Activated naive CD8-positive, alpha-beta T cell (primary cell): ENCODE results near the gene CIP2A.

ENCODE experiments used
- H3K27ac Mint-ChIP-seq: one replicate; pipeline ENCODE4 v1.8.0; 2021; ENCODE audit warnings: mixed read lengths
- H3K27me3 Mint-ChIP-seq: one replicate; pipeline ENCODE4 v1.8.0; 2021; ENCODE audit warnings: mixed read lengths
- H3K36me3 Mint-ChIP-seq: one replicate; pipeline ENCODE4 v1.8.0; 2021; ENCODE audit warnings: mixed read lengths
- H3K4me1 Mint-ChIP-seq: one replicate; pipeline ENCODE4 v1.8.0; 2021; ENCODE audit warnings: low read depth, mixed read lengths
- H3K4me3 Mint-ChIP-seq: one replicate; pipeline ENCODE4 v1.8.0; 2021; ENCODE audit warnings: mild to moderate bottlenecking, mixed read lengths
- H3K9me3 Mint-ChIP-seq: one replicate; pipeline ENCODE4 v1.8.0; 2021; ENCODE audit warnings: low read depth, mixed read lengths

Gene CIP2A

DNA sequence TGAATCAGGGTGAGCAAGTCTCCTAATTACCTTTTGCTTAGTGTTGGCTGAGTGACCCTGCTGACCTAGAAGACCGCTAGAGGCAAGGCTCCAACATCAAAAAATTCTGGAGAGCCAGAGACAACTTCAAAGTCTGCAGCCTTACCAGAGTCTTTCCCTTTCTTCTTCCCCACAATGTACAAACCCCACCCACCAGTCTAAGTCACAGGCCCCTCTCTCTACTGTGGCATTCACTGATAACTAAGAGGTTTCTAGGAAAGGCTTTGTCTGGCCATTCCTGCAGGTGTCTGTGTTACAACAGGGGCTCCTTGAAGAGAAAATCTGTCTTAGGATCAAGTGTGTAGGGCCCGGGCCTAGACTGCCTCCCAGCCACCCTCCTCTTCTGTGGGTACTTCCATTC is 79.4 kb downstream of the CIP2A start:
- no peak overlapping the region for H3K27ac Mint-ChIP-seq
- no peak overlapping the region for H3K4me3 Mint-ChIP-seq
- no peaks in the 10 kb centered on the region for H3K36me3 Mint-ChIP-seq
- no peaks in the 10 kb centered on the region for H3K4me1 Mint-ChIP-seq
- no peaks in the 10 kb centered on the region for H3K27me3 Mint-ChIP-seq
- H3K9me3 Mint-ChIP-seq = no peaks in the 10 kb centered on the region

GRCh38 chr3:108509263-108509662 is 80.0 kb downstream of the CIP2A start:
- Mint-ChIP-seq H3K4me1 (no peaks in the 10 kb centered on the region), H3K4me3 (no peak overlapping the region), H3K36me3 (no peaks in the 10 kb centered on the region), H3K27me3 (no peaks in the 10 kb centered on the region), H3K9me3 (no peaks in the 10 kb centered on the region), H3K27ac (no peak overlapping the region)

GRCh38 chr3:108507902-108508301 is 81.3 kb downstream of the CIP2A start:
- Mint-ChIP-seq H3K4me1 (no peaks in the 10 kb centered on the region), H3K9me3 (peaks cover 3% of the 10 kb centered on the region), H3K27ac (no peak overlapping the region), H3K4me3 (no peak overlapping the region), H3K27me3 (no peaks in the 10 kb centered on the region), H3K36me3 (peaks cover 3% of the 10 kb centered on the region)

GRCh38 chr3:108505811-108506210 is 83.4 kb downstream of the CIP2A start:
- Mint-ChIP-seq H3K9me3 (peaks cover 3% of the 10 kb centered on the region), H3K4me3 (no peak overlapping the region), H3K4me1 (no peaks in the 10 kb centered on the region), H3K27ac (no peak overlapping the region), H3K36me3 (peaks cover 3% of the 10 kb centered on the region), H3K27me3 (no peaks in the 10 kb centered on the region)

GRCh38 chr3:108503722-108504121 is 85.5 kb downstream of the CIP2A start:
- Mint-ChIP-seq H3K36me3 (peaks cover 3% of the 10 kb centered on the region), H3K9me3 (peaks cover 3% of the 10 kb centered on the region), H3K4me3 (no peak overlapping the region), H3K4me1 (no peaks in the 10 kb centered on the region), H3K27me3 (no peaks in the 10 kb centered on the region), H3K27ac (no peak overlapping the region)

- Mint-ChIP-seq H3K9me3 (peaks cover 3% of the 10 kb centered on the region), H3K27ac (no peak overlapping the region), H3K27me3 (no peaks in the 10 kb centered on the region), H3K36me3 (peaks cover 3% of the 10 kb centered on the region), H3K4me1 (no peaks in the 10 kb centered on the region), H3K4me3 (no peak overlapping the region)
Measured at GRCh38 chr3:108501535-108501934, 87.7 kb downstream of the CIP2A start.

DNA sequence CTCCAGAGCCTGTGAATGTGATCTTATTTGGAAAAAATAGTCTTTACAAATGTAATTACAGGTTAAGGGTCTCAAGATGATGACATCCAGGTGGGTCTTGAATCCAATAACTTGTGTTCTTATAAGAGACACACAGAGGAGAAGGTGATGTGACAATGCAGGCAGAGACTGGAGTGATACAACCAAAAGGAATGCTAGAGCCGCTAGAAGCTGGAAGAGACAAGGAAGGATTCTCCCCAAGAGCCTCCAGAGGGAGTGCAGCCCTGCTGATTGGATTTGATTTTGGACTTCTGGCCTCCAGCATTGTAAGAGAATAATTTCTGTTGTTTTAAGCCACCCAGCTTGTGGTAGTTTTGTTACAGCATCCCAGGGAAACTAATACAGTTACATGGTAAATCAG is 88.5 kb downstream of the CIP2A start:
- no peaks in the 10 kb centered on the region for H3K27me3 Mint-ChIP-seq
- H3K36me3 Mint-ChIP-seq = peaks cover 3% of the 10 kb centered on the region
- H3K4me3 Mint-ChIP-seq = no peak overlapping the region
- no peaks in the 10 kb centered on the region for H3K4me1 Mint-ChIP-seq
- no peak overlapping the region for H3K27ac Mint-ChIP-seq
- peaks cover 3% of the 10 kb centered on the region for H3K9me3 Mint-ChIP-seq
